Esophagus muscularis mucosa (tissue), 4 donors: Measurements from ENCODE around the gene IFI16. TPM values are rescaled to one million over a fixed set of nuclear protein-coding genes. Genes with fewer than 3 reads are reported as not detected.

Experiments used
- DNase-seq: peaks from one replicate; pipeline ENCODE4 v3.0.0-alpha.2; 2017; ENCODE audit errors: extremely low spot score
- H3K27ac ChIP-seq, 4 donors: fragments of 200-600 bp; sonication (generic); replicated peaks in 1 of 4; 1 replicate in 3 of 4; 2 replicates in 1 of 4; pipeline ENCODE4 v1.5.1; 2016 to 2019; ENCODE audit warnings: mild to moderate bottlenecking in 1 of 4
- H3K27me3 ChIP-seq, 4 donors: fragments of 200-600 bp; sonication (generic); one replicate each; pipeline versions ENCODE4 v1.5.1 to v1.6.0; 2016 to 2019
- H3K36me3 ChIP-seq, 4 donors: fragments of 200-600 bp; sonication (generic); one replicate each; pipeline ENCODE4 v1.5.1; 2016 to 2019
- H3K4me1 ChIP-seq, 4 donors: fragments of 200-600 bp; sonication (generic); one replicate each; pipeline ENCODE4 v1.5.1; 2016 to 2019
- H3K4me3 ChIP-seq, 4 donors: fragments of 200-600 bp; sonication (generic); 1 replicate in 2 of 4; 2 replicates in 2 of 4; pipeline ENCODE4 v1.5.1; 2016 to 2019; ENCODE audit warnings: mild to moderate bottlenecking in 4 of 4, moderate library complexity in 1 of 4
- H3K9me3 ChIP-seq, 4 donors: fragments of 200-600 bp; sonication (generic); 1 replicate in 3 of 4; 2 replicates in 1 of 4; pipeline ENCODE4 v1.5.1; 2016 to 2019
- CTCF ChIP-seq, 3 experiments: fragments of 200-600 bp in 2 of 3; fragments of 450-650 bp in 1 of 3; sonication (generic) in 2 of 3; IDR thresholded peaks; one replicate each; pipeline ENCODE4 v1.5.1; 2017 to 2019; ENCODE audit warnings: antibody characterized with exemption in 3 of 3, mild to moderate bottlenecking in 2 of 3, moderate library complexity in 1 of 3
- EP300 ChIP-seq: sonication (generic); formaldehyde crosslinking; IDR thresholded peaks from one replicate; pipeline ENCODE4 v1.6.1; 2017; ENCODE audit warnings: antibody characterized with exemption
- POLR2A ChIP-seq: fragments of 450-650 bp; IDR thresholded peaks from one replicate; pipeline ENCODE4 v1.6.1; 2017; ENCODE audit warnings: antibody characterized with exemption, moderate library complexity, mild to moderate bottlenecking, low read depth
- POLR2AphosphoS5 ChIP-seq, 2 donors: sonication (generic); formaldehyde crosslinking; IDR thresholded peaks; one replicate each; pipeline ENCODE4 v1.6.1; 2017; ENCODE audit warnings: antibody characterized with exemption in 2 of 2
- WGBS: methylation state at CpG from one replicate; pipeline ENCODE4 v1.1.5; 2018; 5-methylcytosine and 5-hydroxymethylcytosine counted together
- intact Hi-C: fragments of 100-400 bp; cut with DNase I; formaldehyde crosslinking; loops from one replicate; pipeline ENCODE4 v1.15.1; 2023
- total RNA-seq, 4 donors: library from RNA; depleted of rRNA; stranded (reverse); fragments of >200 nt; gene quantifications; one replicate each; pipeline versions ENCODE4 v1.1.0 to v1.2.1, GENCODE V29; 2016

IFI16 gene
- total RNA-seq, 4 donors from 2014 or later, result 25.7 to 101 (median 35.3) TPM

GRCh38 chr1:159089184-159089791, 79.6 kb downstream of the IFI16 start:
- 78% methylated on average over 4 of the region's 4 CpGs for WGBS
- H3K4me1 ChIP-seq, result peaks cover 0 to 6% (median 0%) of the 10 kb centered on the region in 4 donors
- H3K36me3 ChIP-seq, result no peaks in the 10 kb centered on the region
- no peak for DNase-seq
- no peak overlapping the region for H3K27ac ChIP-seq
- no peaks in the 10 kb centered on the region for H3K9me3 ChIP-seq
- TF ChIP-seq POLR2AphosphoS5 (IDR thresholded peaks at IDR 0.05) (no peak), POLR2A (no peak), CTCF (IDR thresholded peaks at IDR 0.05) (peak; percentile 22 to 44 (median 22)), EP300 (no peak)
- H3K4me3 ChIP-seq, result no peak overlapping the region
- intact Hi-C loops, result no loop called here
- H3K27me3 ChIP-seq, result no peaks in the 10 kb centered on the region

- no peaks in the 10 kb centered on the region for H3K27me3 ChIP-seq
- no peak overlapping the region for H3K4me3 ChIP-seq
- intact Hi-C loops, result no loop called here
- H3K9me3 ChIP-seq, result no peaks in the 10 kb centered on the region
- H3K36me3 ChIP-seq, result no peaks in the 10 kb centered on the region
- TF ChIP-seq EP300 (no peak), POLR2A (no peak), CTCF (IDR thresholded peaks at IDR 0.05) (no peak)
- H3K27ac ChIP-seq, result no peak overlapping the region
- 89% methylated on average over 4 of the region's 4 CpGs for WGBS
- H3K4me1 ChIP-seq, result peaks cover 0 to 6% (median 0%) of the 10 kb centered on the region in 4 donors
- DNase-seq, result no peak
Measured at GRCh38 chr1:159090286-159091179, 80.8 kb downstream of the IFI16 start.

GRCh38 chr1:159091180-159091560, 81.5 kb downstream of the IFI16 start:
- Histone ChIP-seq H3K36me3 (no peaks in the 10 kb centered on the region), H3K4me1 (peaks cover 0 to 6% (median 0%) of the 10 kb centered on the region in 4 donors), H3K27me3 (no peaks in the 10 kb centered on the region), H3K4me3 (no peak overlapping the region), H3K27ac (no peak overlapping the region), H3K9me3 (no peaks in the 10 kb centered on the region)
- TF ChIP-seq POLR2AphosphoS5 (IDR thresholded peaks at IDR 0.05) (no peak), CTCF (IDR thresholded peaks at IDR 0.05) (no peak), EP300 (no peak), POLR2A (no peak)
- WGBS, result 81% methylated on average over 2 of the region's 2 CpGs
- DNase-seq, result no peak
- intact Hi-C loops, result no loop called here

- Histone ChIP-seq H3K4me1 (peaks cover 0 to 6% (median 0%) of the 10 kb centered on the region in 4 donors), H3K4me3 (no peak overlapping the region), H3K27ac (no peak overlapping the region), H3K9me3 (no peaks in the 10 kb centered on the region), H3K36me3 (no peaks in the 10 kb centered on the region), H3K27me3 (no peaks in the 10 kb centered on the region)
- intact Hi-C loops, result no loop called here
- DNase-seq, result no peak
- TF ChIP-seq EP300, result no peak
- no peak for TF ChIP-seq POLR2A
- TF ChIP-seq CTCF (IDR thresholded peaks at IDR 0.05), result no peak
- no peak for TF ChIP-seq POLR2AphosphoS5 (IDR thresholded peaks at IDR 0.05)
- WGBS, result 80% methylated on average over 1 of the region's 1 CpG
Measured at GRCh38 chr1:159091607-159092031, 81.9 kb downstream of the IFI16 start.
